Measurements from ENCODE around the gene SGPP2.

DNA sequence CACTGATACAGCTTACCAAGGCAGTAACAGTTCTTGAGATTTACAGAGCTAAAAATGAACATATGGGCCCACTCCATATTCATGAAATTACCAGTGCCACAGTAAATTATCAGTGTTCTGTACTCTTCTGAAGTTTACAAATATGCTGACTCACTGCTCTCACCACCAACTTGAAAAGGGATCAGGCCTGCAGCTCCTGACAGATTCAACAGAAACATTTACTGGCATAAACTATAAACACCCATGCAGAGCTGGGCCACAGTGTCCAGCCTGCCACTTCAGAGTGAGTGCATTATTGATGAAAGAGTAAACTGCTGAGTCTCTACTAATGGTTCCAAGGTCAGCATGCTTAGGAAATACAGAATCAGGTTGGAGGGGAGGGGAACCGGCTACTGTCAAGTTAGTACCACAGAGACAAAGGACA lies 148.4 kb downstream of the SGPP2 start:
- TF ChIP-seq, protein P1, sequence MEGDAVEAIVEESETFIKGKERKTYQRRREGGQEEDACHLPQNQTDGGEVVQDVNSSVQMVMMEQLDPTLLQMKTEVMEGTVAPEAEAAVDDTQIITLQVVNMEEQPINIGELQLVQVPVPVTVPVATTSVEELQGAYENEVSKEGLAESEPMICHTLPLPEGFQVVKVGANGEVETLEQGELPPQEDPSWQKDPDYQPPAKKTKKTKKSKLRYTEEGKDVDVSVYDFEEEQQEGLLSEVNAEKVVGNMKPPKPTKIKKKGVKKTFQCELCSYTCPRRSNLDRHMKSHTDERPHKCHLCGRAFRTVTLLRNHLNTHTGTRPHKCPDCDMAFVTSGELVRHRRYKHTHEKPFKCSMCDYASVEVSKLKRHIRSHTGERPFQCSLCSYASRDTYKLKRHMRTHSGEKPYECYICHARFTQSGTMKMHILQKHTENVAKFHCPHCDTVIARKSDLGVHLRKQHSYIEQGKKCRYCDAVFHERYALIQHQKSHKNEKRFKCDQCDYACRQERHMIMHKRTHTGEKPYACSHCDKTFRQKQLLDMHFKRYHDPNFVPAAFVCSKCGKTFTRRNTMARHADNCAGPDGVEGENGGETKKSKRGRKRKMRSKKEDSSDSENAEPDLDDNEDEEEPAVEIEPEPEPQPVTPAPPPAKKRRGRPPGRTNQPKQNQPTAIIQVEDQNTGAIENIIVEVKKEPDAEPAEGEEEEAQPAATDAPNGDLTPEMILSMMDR (tag by site-specific recombination; IDR thresholded peaks at IDR 0.05), result no peak
- TF ChIP-seq, protein P2, sequence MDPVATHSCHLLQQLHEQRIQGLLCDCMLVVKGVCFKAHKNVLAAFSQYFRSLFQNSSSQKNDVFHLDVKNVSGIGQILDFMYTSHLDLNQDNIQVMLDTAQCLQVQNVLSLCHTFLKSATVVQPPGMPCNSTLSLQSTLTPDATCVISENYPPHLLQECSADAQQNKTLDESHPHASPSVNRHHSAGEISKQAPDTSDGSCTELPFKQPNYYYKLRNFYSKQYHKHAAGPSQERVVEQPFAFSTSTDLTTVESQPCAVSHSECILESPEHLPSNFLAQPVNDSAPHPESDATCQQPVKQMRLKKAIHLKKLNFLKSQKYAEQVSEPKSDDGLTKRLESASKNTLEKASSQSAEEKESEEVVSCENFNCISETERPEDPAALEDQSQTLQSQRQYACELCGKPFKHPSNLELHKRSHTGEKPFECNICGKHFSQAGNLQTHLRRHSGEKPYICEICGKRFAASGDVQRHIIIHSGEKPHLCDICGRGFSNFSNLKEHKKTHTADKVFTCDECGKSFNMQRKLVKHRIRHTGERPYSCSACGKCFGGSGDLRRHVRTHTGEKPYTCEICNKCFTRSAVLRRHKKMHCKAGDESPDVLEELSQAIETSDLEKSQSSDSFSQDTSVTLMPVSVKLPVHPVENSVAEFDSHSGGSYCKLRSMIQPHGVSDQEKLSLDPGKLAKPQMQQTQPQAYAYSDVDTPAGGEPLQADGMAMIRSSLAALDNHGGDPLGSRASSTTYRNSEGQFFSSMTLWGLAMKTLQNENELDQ (tag by site-specific recombination; IDR thresholded peaks at IDR 0.05; ENCODE audit: low read depth), result no peak
- TF ChIP-seq ZNF302 (tag by site-specific recombination; IDR thresholded peaks at IDR 0.05; ENCODE audit: low read depth) (no peak), ZNF274 (IDR thresholded peaks at IDR 0.05; ENCODE audit: low read length) (no peak), ZNF274 (tag by site-specific recombination; IDR thresholded peaks at IDR 0.05; ENCODE audit: borderline replicate concordance) (no peak), SALL2 (tag by site-specific recombination; IDR thresholded peaks at IDR 0.05; ENCODE audit: borderline replicate concordance) (no peak), SETDB1 (IDR thresholded peaks at IDR 0.05; ENCODE audit: insufficient read length, low read length) (no peak), REPIN1 (tag by site-specific recombination; IDR thresholded peaks at IDR 0.05; ENCODE audit: low read depth) (no peak), ZNF341 (tag by site-specific recombination; IDR thresholded peaks at IDR 0.05; ENCODE audit: low read depth) (no peak), ZIC2 (tag by site-specific recombination; IDR thresholded peaks at IDR 0.05) (no peak), KLF7 (tag by site-specific recombination; IDR thresholded peaks at IDR 0.05; ENCODE audit: borderline replicate concordance) (no peak)
- TF ChIP-seq, protein P3, sequence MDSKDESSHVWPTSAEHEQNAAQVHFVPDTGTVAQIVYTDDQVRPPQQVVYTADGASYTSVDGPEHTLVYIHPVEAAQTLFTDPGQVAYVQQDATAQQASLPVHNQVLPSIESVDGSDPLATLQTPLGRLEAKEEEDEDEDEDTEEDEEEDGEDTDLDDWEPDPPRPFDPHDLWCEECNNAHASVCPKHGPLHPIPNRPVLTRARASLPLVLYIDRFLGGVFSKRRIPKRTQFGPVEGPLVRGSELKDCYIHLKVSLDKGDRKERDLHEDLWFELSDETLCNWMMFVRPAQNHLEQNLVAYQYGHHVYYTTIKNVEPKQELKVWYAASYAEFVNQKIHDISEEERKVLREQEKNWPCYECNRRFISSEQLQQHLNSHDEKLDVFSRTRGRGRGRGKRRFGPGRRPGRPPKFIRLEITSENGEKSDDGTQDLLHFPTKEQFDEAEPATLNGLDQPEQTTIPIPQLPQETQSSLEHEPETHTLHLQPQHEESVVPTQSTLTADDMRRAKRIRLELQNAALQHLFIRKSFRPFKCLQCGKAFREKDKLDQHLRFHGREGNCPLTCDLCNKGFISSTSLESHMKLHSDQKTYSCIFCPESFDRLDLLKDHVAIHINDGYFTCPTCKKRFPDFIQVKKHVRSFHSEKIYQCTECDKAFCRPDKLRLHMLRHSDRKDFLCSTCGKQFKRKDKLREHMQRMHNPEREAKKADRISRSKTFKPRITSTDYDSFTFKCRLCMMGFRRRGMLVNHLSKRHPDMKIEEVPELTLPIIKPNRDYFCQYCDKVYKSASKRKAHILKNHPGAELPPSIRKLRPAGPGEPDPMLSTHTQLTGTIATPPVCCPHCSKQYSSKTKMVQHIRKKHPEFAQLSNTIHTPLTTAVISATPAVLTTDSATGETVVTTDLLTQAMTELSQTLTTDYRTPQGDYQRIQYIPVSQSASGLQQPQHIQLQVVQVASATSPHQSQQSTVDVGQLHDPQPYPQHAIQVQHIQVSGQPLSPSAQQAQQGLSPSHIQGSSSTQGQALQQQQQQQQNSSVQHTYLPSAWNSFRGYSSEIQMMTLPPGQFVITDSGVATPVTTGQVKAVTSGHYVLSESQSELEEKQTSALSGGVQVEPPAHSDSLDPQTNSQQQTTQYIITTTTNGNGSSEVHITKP (tag by site-specific recombination; IDR thresholded peaks at IDR 0.05), result no peak
